ENCODE results near the gene SCN9A.
"Not testable (repeated sequence)": the region's sequence is repeated elsewhere in the genome, so short reads cannot be mapped to it uniquely, and the experiment has no call there.

The SCN9A gene

GRCh38 chr2:166360906-166361305 lies 14.8 kb downstream of the SCN9A start:
- TF ChIP-seq, protein P1, sequence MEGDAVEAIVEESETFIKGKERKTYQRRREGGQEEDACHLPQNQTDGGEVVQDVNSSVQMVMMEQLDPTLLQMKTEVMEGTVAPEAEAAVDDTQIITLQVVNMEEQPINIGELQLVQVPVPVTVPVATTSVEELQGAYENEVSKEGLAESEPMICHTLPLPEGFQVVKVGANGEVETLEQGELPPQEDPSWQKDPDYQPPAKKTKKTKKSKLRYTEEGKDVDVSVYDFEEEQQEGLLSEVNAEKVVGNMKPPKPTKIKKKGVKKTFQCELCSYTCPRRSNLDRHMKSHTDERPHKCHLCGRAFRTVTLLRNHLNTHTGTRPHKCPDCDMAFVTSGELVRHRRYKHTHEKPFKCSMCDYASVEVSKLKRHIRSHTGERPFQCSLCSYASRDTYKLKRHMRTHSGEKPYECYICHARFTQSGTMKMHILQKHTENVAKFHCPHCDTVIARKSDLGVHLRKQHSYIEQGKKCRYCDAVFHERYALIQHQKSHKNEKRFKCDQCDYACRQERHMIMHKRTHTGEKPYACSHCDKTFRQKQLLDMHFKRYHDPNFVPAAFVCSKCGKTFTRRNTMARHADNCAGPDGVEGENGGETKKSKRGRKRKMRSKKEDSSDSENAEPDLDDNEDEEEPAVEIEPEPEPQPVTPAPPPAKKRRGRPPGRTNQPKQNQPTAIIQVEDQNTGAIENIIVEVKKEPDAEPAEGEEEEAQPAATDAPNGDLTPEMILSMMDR (conservative IDR thresholded peaks at IDR 0.05; ENCODE audit: low read depth) = no peak
- no peak overlapping the region for H3K27ac ChIP-seq
- no peak for DNase-seq (ENCODE audit: low spot score)
- ChIA-PET CTCF (interaction anchor here (0.5 to 1.3 kb wide), 9 partner anchors 10 to 158 kb away, joined by 3 to 7 read pairs (median 3); no protein-coding TSS in a partner anchor), POLR2A (ENCODE audit: low non-redundant PET) (no interaction called here)

DNA sequence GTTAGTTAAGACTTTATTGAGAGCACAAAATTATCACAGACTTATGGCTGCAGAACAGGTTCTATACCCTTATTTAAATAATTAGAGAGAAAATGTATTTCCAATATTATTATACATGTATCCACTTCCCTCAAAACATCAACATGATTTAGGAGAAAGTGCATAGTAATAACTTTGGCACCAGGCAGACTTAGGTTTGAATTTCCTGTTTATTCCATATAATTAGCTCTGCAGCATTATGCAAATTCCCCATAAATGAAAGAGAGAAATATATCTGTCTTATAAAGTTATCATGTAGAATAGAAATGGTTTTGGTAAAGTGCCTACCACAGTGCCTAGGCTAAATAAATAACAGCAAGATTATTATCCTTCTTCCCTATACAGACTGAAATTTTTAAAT lies 15.3 kb downstream of the SCN9A start:
- CTCF ChIA-PET = interaction anchor here (0.8 to 1.3 kb wide), 3 partner anchors 59 to 159 kb away, joined by 4 to 7 read pairs (median 6); no protein-coding TSS in a partner anchor
- POLR2A ChIA-PET (ENCODE audit: low non-redundant PET) = no interaction called here
- H3K27ac ChIP-seq = no peak overlapping the region
- TF ChIP-seq, protein P1 (conservative IDR thresholded peaks at IDR 0.05; ENCODE audit: low read depth) = no peak
- no peak for DNase-seq (ENCODE audit: low spot score)

DNA sequence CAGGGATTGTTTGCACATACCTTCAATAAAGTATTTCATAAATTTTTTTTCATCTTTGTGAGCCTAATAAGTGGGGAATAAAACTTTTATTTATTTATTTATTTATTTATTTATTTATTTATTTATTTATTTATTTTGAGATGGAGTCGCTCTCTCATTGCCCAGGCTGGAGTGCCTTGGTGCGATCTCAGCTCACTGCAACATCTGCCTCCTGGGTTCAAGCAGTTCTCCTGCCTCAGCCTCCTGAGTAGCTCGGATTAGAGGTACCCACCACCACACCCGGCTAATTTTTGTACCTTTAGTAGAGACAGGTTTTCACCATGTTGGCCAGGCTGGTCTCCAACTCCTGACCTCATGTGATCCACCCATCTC lies 17.8 kb downstream of the SCN9A start:
- POLR2A ChIA-PET (ENCODE audit: low non-redundant PET); H3K27ac ChIP-seq; DNase-seq (ENCODE audit: low spot score): not testable (repeated sequence)
- CTCF ChIA-PET = interaction anchor here (0.7 to 0.9 kb wide), 2 partner anchors 13 to 826 kb away, joined by 3 read pairs; no protein-coding TSS in a partner anchor

DNA sequence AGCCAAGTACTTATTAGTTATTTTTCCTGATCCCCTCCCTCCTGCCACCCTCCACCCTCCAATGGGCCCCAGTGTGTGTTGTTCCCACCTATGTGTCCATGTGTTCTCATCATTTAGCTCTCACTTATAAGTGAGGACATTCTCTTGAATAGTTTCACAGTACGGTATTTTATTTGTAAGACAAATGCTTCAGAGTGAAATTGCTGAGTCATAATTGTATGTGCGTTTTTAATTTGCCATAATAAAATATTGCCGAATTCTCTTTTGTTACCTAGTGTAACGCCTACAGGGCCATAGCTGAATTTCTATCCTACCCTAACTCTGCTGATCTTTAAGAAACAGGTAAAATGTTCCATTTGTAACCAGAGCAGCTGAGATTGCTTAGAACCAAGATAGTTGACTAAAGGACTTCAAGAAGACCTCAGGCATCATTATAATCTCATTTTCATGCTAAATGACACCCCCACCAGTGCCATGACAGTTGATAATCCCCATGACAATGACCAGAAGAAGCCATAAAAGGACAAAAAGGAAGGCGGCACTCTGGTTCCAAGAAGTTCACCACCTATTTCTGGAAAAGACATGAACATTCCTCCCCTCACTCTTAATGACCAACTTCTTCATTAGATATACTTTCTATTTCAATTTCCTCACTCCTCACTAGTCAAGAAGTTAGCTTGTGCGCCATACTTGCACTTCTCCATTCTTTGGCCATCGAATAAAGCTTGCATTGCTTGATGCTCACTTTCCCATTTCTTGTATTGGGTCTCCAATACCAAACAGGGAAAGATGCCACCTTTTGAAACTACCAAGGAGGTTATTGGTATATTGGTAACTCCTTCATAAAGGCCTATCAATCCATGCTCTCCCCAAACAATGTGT lies 18.4 kb downstream of the SCN9A start:
- no peak overlapping the region for H3K27ac ChIP-seq

DNA sequence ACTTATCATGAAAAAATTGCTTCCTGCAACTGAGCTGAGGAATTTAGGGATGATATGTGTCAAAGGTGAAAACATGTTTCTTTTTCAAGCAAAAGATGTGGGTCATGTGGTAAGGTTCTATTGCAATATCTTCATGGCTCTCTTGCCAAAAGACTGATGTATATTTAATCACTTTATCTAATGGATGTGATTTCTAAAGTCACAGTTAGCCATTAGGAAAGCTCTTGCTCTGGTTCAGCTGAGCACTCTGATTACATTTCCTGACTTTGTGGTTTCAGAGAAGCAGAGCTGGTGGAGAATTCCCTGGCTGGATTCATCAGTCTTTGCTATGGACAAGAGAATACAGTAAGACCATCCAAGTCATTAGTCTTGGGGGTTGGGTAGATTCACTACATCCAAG lies 24.4 kb downstream of the SCN9A start:
- TF ChIP-seq, protein P1 (conservative IDR thresholded peaks at IDR 0.05; ENCODE audit: low read depth) = no peak
- ChIA-PET POLR2A (ENCODE audit: low non-redundant PET) (no interaction called here), CTCF (interaction anchor here (0.7 kb wide), 1 partner anchor 34 kb away, joined by 3 read pairs; no protein-coding TSS in a partner anchor)
- H3K27ac ChIP-seq = no peak overlapping the region
- DNase-seq (ENCODE audit: low spot score) = no peak

More for the DNA sequence above, 18.4 kb downstream of the SCN9A start:
- ChIA-PET CTCF (no interaction called here), POLR2A (ENCODE audit: low non-redundant PET) (no interaction called here)
- TF ChIP-seq, protein P1 (conservative IDR thresholded peaks at IDR 0.05; ENCODE audit: low read depth) = no peak
- no peak for DNase-seq (ENCODE audit: low spot score)

DNA sequence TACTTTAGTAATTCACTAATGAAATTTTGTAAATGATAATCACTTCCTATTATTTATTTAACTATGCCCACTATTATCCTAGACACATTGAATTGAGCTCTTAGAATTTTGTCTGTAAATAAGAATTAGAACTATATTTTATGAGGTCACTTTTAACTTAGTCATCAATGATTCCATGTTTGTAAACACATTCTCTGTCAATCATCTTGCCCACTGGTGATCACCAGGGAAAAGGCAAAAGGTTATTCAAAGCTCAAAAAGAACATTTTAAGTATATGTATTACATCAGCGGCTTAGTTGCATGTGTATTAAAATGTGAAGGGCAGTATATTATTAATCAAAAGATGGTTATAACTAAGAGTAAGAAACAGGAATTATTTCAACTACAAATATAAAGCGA lies 25.2 kb downstream of the SCN9A start:
- ChIA-PET CTCF (interaction anchor here (1.5 kb wide), 1 partner anchor 10 kb away, joined by 3 read pairs; no protein-coding TSS in a partner anchor), POLR2A (ENCODE audit: low non-redundant PET) (no interaction called here)
- DNase-seq (ENCODE audit: low spot score) = no peak
- no peak overlapping the region for H3K27ac ChIP-seq
- TF ChIP-seq, protein P1 (conservative IDR thresholded peaks at IDR 0.05; ENCODE audit: low read depth) = no peak
